ENCODE data around the gene AKAP9. TPM values are rescaled to one million over a fixed set of nuclear protein-coding genes. Genes with fewer than 3 reads are reported as not detected.

AKAP9 gene
- total RNA-seq, 1 donor from 2014 or later, result 187 TPM

Other genes starting within 250 kb of the AKAP9 start
- 23.6 TPM for gene MTERF1, start 60.2 kb upstream of the AKAP9 start, total RNA-seq
- 516 TPM for gene CYP51A1, start 193.6 kb downstream of the AKAP9 start, total RNA-seq
- 1.2 TPM for gene LRRD1, start 238.3 kb downstream of the AKAP9 start, total RNA-seq